Thyroid gland (tissue), 4 donors: ENCODE results near the gene GAS2L1.

ENCODE experiments used
- CTCF ChIP-seq, 6 experiments: fragments of 200-600 bp in 3 of 6; fragments of 450-650 bp in 3 of 6; sonication (generic) in 3 of 6; IDR thresholded peaks; one replicate each; pipeline ENCODE4 v1.5.1; 2016 to 2019; ENCODE audit warnings: antibody characterized with exemption in 6 of 6, mild to moderate bottlenecking in 2 of 6, inconsistent platforms in 1 of 6, moderate library complexity in 1 of 6
- POLR2A ChIP-seq, 2 donors: fragments of 450-650 bp; IDR thresholded peaks; one replicate each; pipeline ENCODE4 v1.6.1; 2017; ENCODE audit warnings: antibody characterized with exemption in 2 of 2, mild to moderate bottlenecking in 2 of 2, moderate library complexity in 1 of 2

- TF ChIP-seq CTCF (IDR thresholded peaks at IDR 0.05) (no peak), POLR2A (IDR thresholded peaks at IDR 0.05) (no peak)
Measured at GRCh38 chr22:29265305-29265704, 41.1 kb upstream of the GAS2L1 start.
